ENCODE measurements around the gene TAF1C.

DNA sequence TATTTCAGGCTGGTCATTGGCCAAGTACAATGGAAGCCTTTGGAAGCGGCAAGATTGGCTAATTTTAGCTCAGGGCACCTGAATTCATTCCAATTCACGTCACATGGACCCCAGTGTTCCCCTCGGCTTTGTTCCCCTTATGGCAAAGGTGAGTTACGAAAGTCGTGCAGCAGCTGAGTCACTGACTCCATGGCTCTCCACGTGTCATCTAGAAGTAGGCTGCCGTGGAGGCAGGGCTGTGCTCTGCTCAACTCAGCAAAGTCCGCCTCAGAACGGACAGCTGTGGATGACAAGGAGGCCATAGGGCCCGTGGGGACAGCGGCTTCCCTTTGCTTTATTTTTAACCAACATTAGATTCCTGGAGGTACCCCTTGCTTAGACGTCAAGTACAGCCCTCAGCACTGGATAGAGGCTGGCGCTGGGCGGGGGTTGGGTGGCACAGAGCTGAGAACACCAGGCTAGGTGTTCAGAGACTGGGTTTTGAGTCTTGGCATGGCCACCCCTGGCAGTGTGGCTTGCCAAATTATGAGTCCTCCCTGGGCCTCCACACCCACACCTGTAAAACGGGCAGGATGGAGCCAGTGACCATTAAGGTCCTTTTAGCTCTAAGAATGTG, 27.7 kb upstream of the TAF1C start:
- TF ChIP-seq, protein P1, sequence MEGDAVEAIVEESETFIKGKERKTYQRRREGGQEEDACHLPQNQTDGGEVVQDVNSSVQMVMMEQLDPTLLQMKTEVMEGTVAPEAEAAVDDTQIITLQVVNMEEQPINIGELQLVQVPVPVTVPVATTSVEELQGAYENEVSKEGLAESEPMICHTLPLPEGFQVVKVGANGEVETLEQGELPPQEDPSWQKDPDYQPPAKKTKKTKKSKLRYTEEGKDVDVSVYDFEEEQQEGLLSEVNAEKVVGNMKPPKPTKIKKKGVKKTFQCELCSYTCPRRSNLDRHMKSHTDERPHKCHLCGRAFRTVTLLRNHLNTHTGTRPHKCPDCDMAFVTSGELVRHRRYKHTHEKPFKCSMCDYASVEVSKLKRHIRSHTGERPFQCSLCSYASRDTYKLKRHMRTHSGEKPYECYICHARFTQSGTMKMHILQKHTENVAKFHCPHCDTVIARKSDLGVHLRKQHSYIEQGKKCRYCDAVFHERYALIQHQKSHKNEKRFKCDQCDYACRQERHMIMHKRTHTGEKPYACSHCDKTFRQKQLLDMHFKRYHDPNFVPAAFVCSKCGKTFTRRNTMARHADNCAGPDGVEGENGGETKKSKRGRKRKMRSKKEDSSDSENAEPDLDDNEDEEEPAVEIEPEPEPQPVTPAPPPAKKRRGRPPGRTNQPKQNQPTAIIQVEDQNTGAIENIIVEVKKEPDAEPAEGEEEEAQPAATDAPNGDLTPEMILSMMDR (IDR thresholded peaks at IDR 0.05): no peak
- TF ChIP-seq POLR2AphosphoS5 (IDR thresholded peaks at IDR 0.05): no peak
- TF ChIP-seq POLR2A (IDR thresholded peaks at IDR 0.05): no peak

All from sigmoid colon (tissue), 4 donors.